DMS114 treated with DMSO at 0.1 percent for 48 hours (cell line): ENCODE results near the gene NFS1.

Experiments used
- DNase-seq: peaks from one replicate; lab custom pipeline; 2025; ENCODE audit not compliant: unreplicated experiment; lab: John Stamatoyannopoulos, UW

NFS1 gene

GRCh38 chr20:35644806-35645205 is 54.3 kb downstream of the NFS1 start:
- DNase-seq, result no peak

GRCh38 chr20:35643045-35643444 is 56.1 kb downstream of the NFS1 start:
- DNase-seq, result no peak

GRCh38 chr20:35641743-35642142 is 57.4 kb downstream of the NFS1 start:
- DNase-seq, result no peak

- no peak for DNase-seq
Observed at GRCh38 chr20:35640724-35641123, 58.4 kb downstream of the NFS1 start.

- no peak for DNase-seq
Observed at GRCh38 chr20:35638751-35639150, 60.4 kb downstream of the NFS1 start.

- no peak for DNase-seq
Observed at GRCh38 chr20:35637276-35637675, 61.9 kb downstream of the NFS1 start.

GRCh38 chr20:35636095-35636494 is 63.1 kb downstream of the NFS1 start:
- DNase-seq, result no peak

- no peak for DNase-seq
Observed at GRCh38 chr20:35635652-35636051, 63.5 kb downstream of the NFS1 start.

- DNase-seq, result no peak
Observed at GRCh38 chr20:35632539-35633115, 66.5 kb downstream of the NFS1 start.

- no peak for DNase-seq
Observed at GRCh38 chr20:35630636-35631035, 68.5 kb downstream of the NFS1 start.

- DNase-seq, result no peak
Observed at GRCh38 chr20:35629427-35630145, 69.6 kb downstream of the NFS1 start.

- DNase-seq, result no peak
Observed at GRCh38 chr20:35627121-35627520, 72.0 kb downstream of the NFS1 start.

GRCh38 chr20:35626386-35627001 is 72.7 kb downstream of the NFS1 start:
- DNase-seq, result no peak

- no peak for DNase-seq
Observed at GRCh38 chr20:35625584-35626385, 73.4 kb downstream of the NFS1 start.

- DNase-seq, result no peak
Observed at GRCh38 chr20:35621560-35621946, 77.6 kb downstream of the NFS1 start.

GRCh38 chr20:35620818-35621559 is 78.2 kb downstream of the NFS1 start:
- no peak for DNase-seq

- peak; percentile 83 for DNase-seq
Observed at GRCh38 chr20:35619196-35620095, 79.7 kb downstream of the NFS1 start.

GRCh38 chr20:35618263-35619131 is 80.7 kb downstream of the NFS1 start:
- DNase-seq, result no peak
